ENCODE measurements around the gene VDR.
A peak's percentile ranks its signal among the peaks of the same experiment; 100 is the strongest.

- TF ChIP-seq, protein P1, sequence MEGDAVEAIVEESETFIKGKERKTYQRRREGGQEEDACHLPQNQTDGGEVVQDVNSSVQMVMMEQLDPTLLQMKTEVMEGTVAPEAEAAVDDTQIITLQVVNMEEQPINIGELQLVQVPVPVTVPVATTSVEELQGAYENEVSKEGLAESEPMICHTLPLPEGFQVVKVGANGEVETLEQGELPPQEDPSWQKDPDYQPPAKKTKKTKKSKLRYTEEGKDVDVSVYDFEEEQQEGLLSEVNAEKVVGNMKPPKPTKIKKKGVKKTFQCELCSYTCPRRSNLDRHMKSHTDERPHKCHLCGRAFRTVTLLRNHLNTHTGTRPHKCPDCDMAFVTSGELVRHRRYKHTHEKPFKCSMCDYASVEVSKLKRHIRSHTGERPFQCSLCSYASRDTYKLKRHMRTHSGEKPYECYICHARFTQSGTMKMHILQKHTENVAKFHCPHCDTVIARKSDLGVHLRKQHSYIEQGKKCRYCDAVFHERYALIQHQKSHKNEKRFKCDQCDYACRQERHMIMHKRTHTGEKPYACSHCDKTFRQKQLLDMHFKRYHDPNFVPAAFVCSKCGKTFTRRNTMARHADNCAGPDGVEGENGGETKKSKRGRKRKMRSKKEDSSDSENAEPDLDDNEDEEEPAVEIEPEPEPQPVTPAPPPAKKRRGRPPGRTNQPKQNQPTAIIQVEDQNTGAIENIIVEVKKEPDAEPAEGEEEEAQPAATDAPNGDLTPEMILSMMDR (IDR thresholded peaks at IDR 0.05) = peak; percentile 50
- no peak for TF ChIP-seq EZH2phosphoT487 (IDR thresholded peaks at IDR 0.05)
Observed at GRCh38 chr12:47802312-47802711, 102.5 kb downstream of the VDR start.
